Kidney epithelial cell (primary cell): ENCODE data around the gene ADAMTS2. TPM values are rescaled to one million over a fixed set of nuclear protein-coding genes. Genes with fewer than 3 reads are reported as not detected.

Experiments used
- DNase-seq: peaks from one replicate; pipeline ENCODE4 v3.0.0-alpha.2; 2010; ENCODE audit warnings: low read depth
- H3K27me3 ChIP-seq: 2 replicates; pipeline ENCODE4 v1.6.0; 2011; ENCODE audit warnings: low read length; ENCODE audit not compliant: control insufficient read depth, insufficient read depth
- H3K36me3 ChIP-seq: 2 replicates; pipeline ENCODE4 v1.5.1; 2011; ENCODE audit warnings: low read length; ENCODE audit not compliant: control insufficient read depth, insufficient read depth
- H3K4me3 ChIP-seq: 2 replicates; pipeline ENCODE4 v1.5.1; 2011; ENCODE audit warnings: low read depth, mild to moderate bottlenecking, control low read depth, low read length
- total RNA-seq: library from RNA; depleted of rRNA; stranded (reverse); fragments of >200 nt; gene quantifications from 2 replicates; pipeline ENCODE4 v1.2.3, GENCODE V29; 2015
- TF ChIP-seq, protein P1 (sequence below): IDR thresholded peaks from 2 replicates; pipeline ENCODE4 v1.5.1; 2011; ENCODE audit warnings: mild to moderate bottlenecking, moderate library complexity, low read length, control low read depth, inconsistent platforms; ENCODE audit not compliant: insufficient read depth, poor library complexity, severe bottlenecking

ADAMTS2 gene
- total RNA-seq, 1 donor from 2014 or later = 1.8 TPM

DNA sequence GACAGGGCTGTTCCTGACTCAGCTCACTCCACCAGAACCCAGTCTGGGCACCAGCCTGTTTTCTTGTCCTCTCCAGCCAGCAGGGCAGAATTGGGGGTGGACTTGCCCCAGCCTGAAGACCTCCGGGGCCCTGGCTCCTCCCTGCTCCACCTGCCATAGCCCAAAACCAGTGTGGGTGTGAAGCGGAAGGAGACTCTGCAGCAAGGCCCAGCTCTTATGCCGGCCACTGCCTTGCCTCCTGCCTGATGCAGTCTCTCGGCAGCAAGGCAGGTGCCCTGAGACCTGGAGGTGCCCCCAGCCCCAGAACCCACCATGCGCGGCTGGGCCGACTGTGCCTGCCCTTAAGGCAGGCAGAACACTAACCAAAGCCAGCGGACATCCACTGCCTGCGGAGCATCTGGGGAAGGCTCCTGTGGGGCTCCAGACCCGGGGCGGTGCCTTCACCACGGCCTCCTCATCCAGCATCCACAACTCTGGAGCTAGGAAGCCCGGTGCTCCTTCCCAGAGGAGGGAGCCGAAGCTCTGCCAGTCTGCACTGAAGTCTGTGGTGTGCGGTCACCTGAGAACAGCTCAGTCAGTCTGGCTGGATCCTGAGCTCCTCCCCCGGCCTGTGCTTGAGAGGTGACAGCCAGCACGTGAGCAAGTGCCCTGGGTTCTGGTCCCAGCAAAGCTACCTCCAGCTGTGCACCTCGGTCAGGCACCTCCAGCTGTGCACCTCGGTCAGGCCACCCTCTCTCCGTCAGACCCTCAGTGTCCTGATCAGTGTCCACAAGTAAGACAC is 116.7 kb downstream of the ADAMTS2 start:
- H3K27me3 ChIP-seq = no peaks in the 10 kb centered on the region
- TF ChIP-seq, protein P1, sequence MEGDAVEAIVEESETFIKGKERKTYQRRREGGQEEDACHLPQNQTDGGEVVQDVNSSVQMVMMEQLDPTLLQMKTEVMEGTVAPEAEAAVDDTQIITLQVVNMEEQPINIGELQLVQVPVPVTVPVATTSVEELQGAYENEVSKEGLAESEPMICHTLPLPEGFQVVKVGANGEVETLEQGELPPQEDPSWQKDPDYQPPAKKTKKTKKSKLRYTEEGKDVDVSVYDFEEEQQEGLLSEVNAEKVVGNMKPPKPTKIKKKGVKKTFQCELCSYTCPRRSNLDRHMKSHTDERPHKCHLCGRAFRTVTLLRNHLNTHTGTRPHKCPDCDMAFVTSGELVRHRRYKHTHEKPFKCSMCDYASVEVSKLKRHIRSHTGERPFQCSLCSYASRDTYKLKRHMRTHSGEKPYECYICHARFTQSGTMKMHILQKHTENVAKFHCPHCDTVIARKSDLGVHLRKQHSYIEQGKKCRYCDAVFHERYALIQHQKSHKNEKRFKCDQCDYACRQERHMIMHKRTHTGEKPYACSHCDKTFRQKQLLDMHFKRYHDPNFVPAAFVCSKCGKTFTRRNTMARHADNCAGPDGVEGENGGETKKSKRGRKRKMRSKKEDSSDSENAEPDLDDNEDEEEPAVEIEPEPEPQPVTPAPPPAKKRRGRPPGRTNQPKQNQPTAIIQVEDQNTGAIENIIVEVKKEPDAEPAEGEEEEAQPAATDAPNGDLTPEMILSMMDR = no peak
- no peak for DNase-seq
- no peak overlapping the region for H3K4me3 ChIP-seq
- no peaks in the 10 kb centered on the region for H3K36me3 ChIP-seq

DNA sequence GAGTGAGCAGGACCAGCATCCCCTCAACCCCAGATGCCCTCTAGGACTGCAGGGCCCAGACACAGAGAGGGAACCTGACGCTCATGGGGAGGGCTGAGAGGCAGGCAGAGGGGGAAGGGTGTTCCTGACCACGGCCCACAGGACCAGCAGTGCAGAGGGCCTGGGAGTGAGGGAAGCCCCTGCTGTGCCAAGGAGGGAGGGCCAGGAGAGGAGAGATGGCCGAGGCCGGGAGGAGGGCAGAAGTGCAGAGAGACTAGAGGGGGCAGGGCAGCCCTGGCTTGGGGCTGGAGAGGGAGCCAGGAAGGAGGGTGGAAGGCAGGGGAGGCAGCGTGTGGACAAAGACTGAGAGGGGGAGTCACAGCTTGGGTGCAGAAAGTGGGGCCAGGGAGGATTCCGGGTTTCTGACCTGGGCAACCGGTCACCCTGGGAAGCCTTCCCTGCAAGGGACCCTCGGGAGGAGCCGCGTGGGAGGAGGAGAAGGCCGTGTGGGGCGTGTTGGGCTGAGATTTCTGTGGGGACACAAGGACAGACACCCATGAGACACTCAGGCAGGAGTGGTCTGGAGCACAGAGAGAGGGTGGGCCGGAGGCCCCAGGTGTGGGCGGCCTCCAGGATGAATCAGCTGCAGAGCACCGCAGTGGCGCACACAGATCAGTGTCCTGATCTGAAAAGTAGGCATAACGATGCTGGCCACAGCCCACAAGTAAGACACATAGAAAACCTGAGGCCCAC is 117.5 kb downstream of the ADAMTS2 start:
- Histone ChIP-seq H3K36me3 (no peaks in the 10 kb centered on the region), H3K27me3 (no peaks in the 10 kb centered on the region), H3K4me3 (no peak overlapping the region)
- TF ChIP-seq, protein P1 = no peak
- no peak for DNase-seq

DNA sequence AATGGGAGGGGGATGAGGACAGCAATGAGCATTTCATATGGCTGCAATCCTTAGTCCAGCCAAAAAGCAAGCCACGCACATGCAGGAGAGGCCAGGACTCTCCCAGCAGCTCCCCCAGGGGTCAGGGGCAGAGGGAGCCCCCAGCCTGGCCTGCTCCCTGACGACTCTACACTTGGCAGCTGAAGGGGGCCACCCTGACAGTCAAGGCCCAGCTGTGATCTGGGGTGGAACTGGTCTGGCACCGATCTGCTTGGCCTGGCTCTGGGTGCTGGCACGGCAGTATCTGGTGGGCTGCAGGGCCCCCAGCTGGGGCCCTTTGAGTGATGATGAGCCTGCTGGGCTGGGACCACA is 118.1 kb downstream of the ADAMTS2 start:
- TF ChIP-seq, protein P1 = no peak
- no peaks in the 10 kb centered on the region for H3K27me3 ChIP-seq
- no peak overlapping the region for H3K4me3 ChIP-seq
- H3K36me3 ChIP-seq = no peaks in the 10 kb centered on the region
- no peak for DNase-seq

DNA sequence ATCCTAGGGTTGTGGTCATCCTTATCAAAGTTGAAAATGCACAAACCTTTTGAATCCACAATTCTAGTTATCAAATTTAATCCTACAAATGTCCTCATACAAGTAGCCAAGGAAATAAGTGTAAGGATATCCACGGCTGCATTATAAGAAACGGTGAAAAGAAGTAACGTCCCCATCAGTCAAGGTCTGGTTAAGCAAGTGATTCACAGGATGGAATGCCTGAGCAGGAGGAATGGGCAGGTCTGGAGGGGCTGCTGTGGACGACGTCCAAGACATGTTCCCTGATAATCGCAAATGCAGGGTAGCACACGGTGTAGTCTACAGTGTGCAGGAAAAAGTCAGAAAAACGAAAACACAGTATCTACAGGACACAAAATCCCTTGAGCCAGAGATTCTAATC is 118.6 kb downstream of the ADAMTS2 start:
- Histone ChIP-seq H3K27me3 (no peaks in the 10 kb centered on the region), H3K4me3 (no peak overlapping the region), H3K36me3 (no peaks in the 10 kb centered on the region)
- TF ChIP-seq, protein P1 = no peak
- no peak for DNase-seq

DNA sequence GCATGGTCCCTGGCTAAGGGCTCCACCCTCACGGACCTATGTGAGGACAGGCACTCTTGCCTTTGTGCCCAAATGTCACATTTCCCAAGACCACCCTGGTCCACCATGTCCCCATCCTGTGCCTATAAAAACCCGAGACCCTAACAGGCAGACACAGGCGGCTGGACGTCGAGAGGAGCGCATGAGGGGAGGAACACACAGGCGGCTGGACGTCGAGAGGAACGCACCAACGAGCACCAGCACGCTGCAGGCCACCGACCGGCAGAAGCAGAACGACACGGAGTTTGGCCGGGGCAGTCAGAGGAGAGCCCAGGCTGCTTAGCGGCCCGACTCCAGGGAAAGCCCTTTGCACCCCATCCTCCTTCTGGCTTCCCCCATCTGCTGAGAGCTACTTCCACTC is 119.9 kb downstream of the ADAMTS2 start:
- no peak overlapping the region for H3K4me3 ChIP-seq
- H3K27me3 ChIP-seq = no peaks in the 10 kb centered on the region
- no peaks in the 10 kb centered on the region for H3K36me3 ChIP-seq
- TF ChIP-seq, protein P1 = no peak
- no peak for DNase-seq
